Panc1 (cell line): ENCODE data around the gene NDUFAF2. TPM values are rescaled to one million over a fixed set of nuclear protein-coding genes. Genes with fewer than 3 reads are reported as not detected.

Experiments
- ATAC-seq: fragments of 200-7000 bp; cut with Tn5 transposase; 2 replicates; pipeline ENCODE4 v1.9.1; 2020; ENCODE audit warnings: mild to moderate bottlenecking, moderate library complexity
- BruUV-seq: library from RNA; stranded (reverse); fragments of 400-500 nt; replicated peaks from 2 replicates; lab custom pipeline; 2021; lab: Mats Ljungman, UMichigan
- CTCF ChIA-PET: fragments of 300-600 bp; sonication (Branson Sonifier 250); formaldehyde crosslinking; loops from one replicate; lab custom pipeline; 2022; ENCODE audit warnings: antibody characterized with exemption; lab: Charles Lee
- POLR2A ChIA-PET: fragments of 300-600 bp; sonication (Branson Sonifier 250); formaldehyde crosslinking; loops from one replicate; lab custom pipeline; 2022; ENCODE audit warnings: antibody characterized with exemption; lab: Charles Lee
- DNase-seq: peaks from one replicate; pipeline ENCODE4 v3.0.0-alpha.2; 2010; ENCODE audit warnings: low read depth, low spot score
- H3K27ac ChIP-seq: 2 replicates; pipeline ENCODE4 v1.5.1; 2011; ENCODE audit warnings: mild to moderate bottlenecking, low read length, inconsistent platforms
- H3K27me3 ChIP-seq: fragments of 200-500 bp; sonication (Bioruptor generic); 2 replicates; pipeline ENCODE4 v1.6.0; 2014; ENCODE audit warnings: low read length, inconsistent platforms; ENCODE audit not compliant: control insufficient read depth, insufficient read depth
- H3K36me3 ChIP-seq: fragments of 200-500 bp; sonication (Bioruptor generic); 2 replicates; pipeline ENCODE4 v1.5.1; 2014; ENCODE audit warnings: inconsistent platforms, mild to moderate bottlenecking, low read length, moderate library complexity; ENCODE audit not compliant: control insufficient read depth, insufficient read depth
- H3K4me1 ChIP-seq: 2 replicates; pipeline ENCODE4 v1.5.1; 2011; ENCODE audit warnings: inconsistent platforms, mild to moderate bottlenecking, low read length, moderate library complexity; ENCODE audit not compliant: control insufficient read depth, insufficient read depth
- H3K4me3 ChIP-seq, 2 experiments: 2 replicates each; pipeline ENCODE4 v1.5.1; 2011 to 2012; ENCODE audit warnings: low read depth in 2 of 2, low read length in 2 of 2, mild to moderate bottlenecking in 2 of 2, inconsistent platforms in 1 of 2, moderate library complexity in 1 of 2
- H3K9me3 ChIP-seq: fragments of 200-500 bp; sonication (Bioruptor generic); 2 replicates; pipeline ENCODE4 v1.5.1; 2014; ENCODE audit warnings: low read depth, mild to moderate bottlenecking, inconsistent platforms, low read length, moderate library complexity; ENCODE audit not compliant: control insufficient read depth, insufficient read depth
- POLR2AphosphoS5 ChIP-seq: IDR thresholded peaks from 2 replicates; pipeline ENCODE4 v1.6.1; 2012; ENCODE audit warnings: mild to moderate bottlenecking, low read depth, low read length, moderate library complexity
- SIN3A ChIP-seq: IDR thresholded peaks from 2 replicates; pipeline ENCODE4 v1.6.1; 2012; ENCODE audit warnings: low read depth, mild to moderate bottlenecking, low read length, moderate library complexity, borderline replicate concordance; ENCODE audit not compliant: insufficient read depth
- TCF7L2 ChIP-seq: IDR thresholded peaks from 2 replicates; pipeline ENCODE4 v1.6.1; 2011; ENCODE audit warnings: mild to moderate bottlenecking, low read depth, low read length, inconsistent platforms
- in situ Hi-C: cut with HindIII; loops from 2 replicates; pipeline ENCODE4 v1.10.0; 2016; ENCODE audit warnings: low sequenced_read_pairs, low pct_unique_long_range_greater_than_20kb
- intact Hi-C: fragments of 100-400 bp; cut with micrococcal nuclease; formaldehyde crosslinking; loops from one replicate; pipeline ENCODE4 v1.10.0; 2022; ENCODE audit not compliant: unreplicated experiment
- total RNA-seq: library from RNA; stranded (reverse); gene quantifications from one replicate; pipeline ENCODE4 v1.2.1, GENCODE V29; 2021; ENCODE audit not compliant: unreplicated experiment
- TF ChIP-seq, protein P1 (sequence below): fragments of 450-650 bp; IDR thresholded peaks from 2 replicates; pipeline ENCODE4 v1.5.1; 2017; ENCODE audit warnings: mild to moderate bottlenecking
- TF ChIP-seq, protein P2 (sequence below), 2 experiments: IDR thresholded peaks; 2 replicates each; pipeline ENCODE4 v1.6.1; 2011 to 2012; ENCODE audit warnings: low read depth in 2 of 2, control low read depth in 1 of 2, low read length in 1 of 2, mild to moderate bottlenecking in 1 of 2, moderate library complexity in 1 of 2; ENCODE audit not compliant: insufficient read depth in 1 of 2

The NDUFAF2 gene
- total RNA-seq, 1 experiment from 2014 or later: 41.6 TPM

DNA sequence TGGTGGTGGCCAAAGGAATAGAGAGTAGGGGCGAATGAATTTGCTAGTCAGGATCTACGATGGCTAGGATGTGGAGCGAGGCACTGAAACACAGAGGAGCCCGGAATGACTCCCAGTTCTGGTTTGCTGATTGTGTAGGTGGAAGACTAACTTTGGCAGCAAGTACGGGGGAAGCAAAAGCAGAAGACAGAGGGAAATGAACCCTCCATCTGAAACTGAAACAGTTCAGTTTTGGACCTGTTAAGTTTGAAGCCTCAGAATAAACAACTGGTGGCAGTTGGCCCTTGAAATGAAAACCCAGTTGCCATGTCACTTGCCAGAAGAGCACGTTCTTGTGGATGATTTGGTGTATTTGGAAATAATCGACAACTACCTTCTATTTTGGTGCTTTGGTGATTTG, 232.7 kb downstream of the NDUFAF2 start:
- DNase-seq (no peak), ATAC-seq (no peak)
- ChIA-PET CTCF (no interaction called here), POLR2A (no interaction called here)
- Histone ChIP-seq H3K9me3 (no peaks in the 10 kb centered on the region), H3K27ac (no peak overlapping the region), H3K36me3 (no peaks in the 10 kb centered on the region), H3K4me1 (no peaks in the 10 kb centered on the region), H3K4me3 (no peak overlapping the region), H3K27me3 (no peaks in the 10 kb centered on the region)
- in situ Hi-C loops: no loop called here
- TF ChIP-seq, protein P1, sequence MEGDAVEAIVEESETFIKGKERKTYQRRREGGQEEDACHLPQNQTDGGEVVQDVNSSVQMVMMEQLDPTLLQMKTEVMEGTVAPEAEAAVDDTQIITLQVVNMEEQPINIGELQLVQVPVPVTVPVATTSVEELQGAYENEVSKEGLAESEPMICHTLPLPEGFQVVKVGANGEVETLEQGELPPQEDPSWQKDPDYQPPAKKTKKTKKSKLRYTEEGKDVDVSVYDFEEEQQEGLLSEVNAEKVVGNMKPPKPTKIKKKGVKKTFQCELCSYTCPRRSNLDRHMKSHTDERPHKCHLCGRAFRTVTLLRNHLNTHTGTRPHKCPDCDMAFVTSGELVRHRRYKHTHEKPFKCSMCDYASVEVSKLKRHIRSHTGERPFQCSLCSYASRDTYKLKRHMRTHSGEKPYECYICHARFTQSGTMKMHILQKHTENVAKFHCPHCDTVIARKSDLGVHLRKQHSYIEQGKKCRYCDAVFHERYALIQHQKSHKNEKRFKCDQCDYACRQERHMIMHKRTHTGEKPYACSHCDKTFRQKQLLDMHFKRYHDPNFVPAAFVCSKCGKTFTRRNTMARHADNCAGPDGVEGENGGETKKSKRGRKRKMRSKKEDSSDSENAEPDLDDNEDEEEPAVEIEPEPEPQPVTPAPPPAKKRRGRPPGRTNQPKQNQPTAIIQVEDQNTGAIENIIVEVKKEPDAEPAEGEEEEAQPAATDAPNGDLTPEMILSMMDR: no peak
- TF ChIP-seq, protein P2, sequence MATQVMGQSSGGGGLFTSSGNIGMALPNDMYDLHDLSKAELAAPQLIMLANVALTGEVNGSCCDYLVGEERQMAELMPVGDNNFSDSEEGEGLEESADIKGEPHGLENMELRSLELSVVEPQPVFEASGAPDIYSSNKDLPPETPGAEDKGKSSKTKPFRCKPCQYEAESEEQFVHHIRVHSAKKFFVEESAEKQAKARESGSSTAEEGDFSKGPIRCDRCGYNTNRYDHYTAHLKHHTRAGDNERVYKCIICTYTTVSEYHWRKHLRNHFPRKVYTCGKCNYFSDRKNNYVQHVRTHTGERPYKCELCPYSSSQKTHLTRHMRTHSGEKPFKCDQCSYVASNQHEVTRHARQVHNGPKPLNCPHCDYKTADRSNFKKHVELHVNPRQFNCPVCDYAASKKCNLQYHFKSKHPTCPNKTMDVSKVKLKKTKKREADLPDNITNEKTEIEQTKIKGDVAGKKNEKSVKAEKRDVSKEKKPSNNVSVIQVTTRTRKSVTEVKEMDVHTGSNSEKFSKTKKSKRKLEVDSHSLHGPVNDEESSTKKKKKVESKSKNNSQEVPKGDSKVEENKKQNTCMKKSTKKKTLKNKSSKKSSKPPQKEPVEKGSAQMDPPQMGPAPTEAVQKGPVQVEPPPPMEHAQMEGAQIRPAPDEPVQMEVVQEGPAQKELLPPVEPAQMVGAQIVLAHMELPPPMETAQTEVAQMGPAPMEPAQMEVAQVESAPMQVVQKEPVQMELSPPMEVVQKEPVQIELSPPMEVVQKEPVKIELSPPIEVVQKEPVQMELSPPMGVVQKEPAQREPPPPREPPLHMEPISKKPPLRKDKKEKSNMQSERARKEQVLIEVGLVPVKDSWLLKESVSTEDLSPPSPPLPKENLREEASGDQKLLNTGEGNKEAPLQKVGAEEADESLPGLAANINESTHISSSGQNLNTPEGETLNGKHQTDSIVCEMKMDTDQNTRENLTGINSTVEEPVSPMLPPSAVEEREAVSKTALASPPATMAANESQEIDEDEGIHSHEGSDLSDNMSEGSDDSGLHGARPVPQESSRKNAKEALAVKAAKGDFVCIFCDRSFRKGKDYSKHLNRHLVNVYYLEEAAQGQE (IDR thresholded peaks at IDR 0.05; ENCODE audit: insufficient read depth in 1 of 2, low read depth in 2 of 2, low read length in 1 of 2): no peak
- TF ChIP-seq POLR2AphosphoS5 (no peak), TCF7L2 (no peak), SIN3A (no peak)
- intact Hi-C loops: loop anchor here (10.0 kb wide), 1 partner anchor 127 kb away; no protein-coding TSS in a partner anchor
- no TSS peak for BruUV-seq

DNA sequence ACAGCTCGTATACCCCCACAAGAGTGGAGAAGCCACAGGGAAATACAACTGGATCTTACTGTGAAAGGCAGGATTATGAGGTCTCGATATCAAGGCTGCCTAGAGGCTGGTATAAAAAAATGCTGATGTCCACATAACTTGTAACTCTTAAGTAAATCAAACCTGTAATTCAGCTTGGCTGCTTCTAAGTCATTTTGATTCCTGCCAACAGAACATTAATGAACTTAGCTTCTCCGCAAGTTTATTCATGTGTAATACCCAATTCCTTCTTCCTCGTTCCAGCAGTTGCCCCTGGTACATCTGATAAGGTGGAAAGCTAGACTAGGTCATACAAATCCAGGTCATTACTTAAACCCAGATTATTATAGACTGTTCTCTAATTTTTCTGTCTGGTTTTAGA, 233.7 kb downstream of the NDUFAF2 start:
- BruUV-seq: no TSS peak
- H3K27ac ChIP-seq: no peak overlapping the region
- TF ChIP-seq, protein P1: no peak
- no peak for TF ChIP-seq POLR2AphosphoS5
- no peak for TF ChIP-seq TCF7L2
- TF ChIP-seq, protein P2 (IDR thresholded peaks at IDR 0.05; ENCODE audit: insufficient read depth in 1 of 2, low read depth in 2 of 2, low read length in 1 of 2): no peak
- TF ChIP-seq SIN3A: no peak
- POLR2A ChIA-PET: no interaction called here
- ATAC-seq: no peak
- H3K27me3 ChIP-seq: no peaks in the 10 kb centered on the region
- no peaks in the 10 kb centered on the region for H3K9me3 ChIP-seq
- intact Hi-C loops: loop anchor here (10.0 kb wide), 1 partner anchor 126 kb away; no protein-coding TSS in a partner anchor
- no peaks in the 10 kb centered on the region for H3K4me1 ChIP-seq
- DNase-seq: no peak
- in situ Hi-C loops: no loop called here
- CTCF ChIA-PET: no interaction called here
- no peak overlapping the region for H3K4me3 ChIP-seq
- H3K36me3 ChIP-seq: no peaks in the 10 kb centered on the region
